ENCODE measurements around the gene ANKRD2. TPM values are rescaled to one million over a fixed set of nuclear protein-coding genes. Genes with fewer than 3 reads are reported as not detected.
"Not testable (repeated sequence)": the region's sequence is repeated elsewhere in the genome, so short reads cannot be mapped to it uniquely, and the experiment has no call there.

The ANKRD2 gene
- polyA plus RNA-seq, 6 donors from 2014 or later: not detected

- Mint-ChIP-seq H3K36me3 (no peaks in the 10 kb centered on the region), H3K4me3 (no peak overlapping the region), H3K4me1 (no peaks in the 10 kb centered on the region), H3K9me3 (no peaks in the 10 kb centered on the region), H3K27ac (no peak overlapping the region), H3K27me3 (no peaks in the 10 kb centered on the region)
- ATAC-seq (ENCODE audit: low read depth in 2 of 2) (no peak), DNase-seq (no peak)
These were observed 957 bp upstream of the ANKRD2 start for GRCh38 chr10:97571622-97572021.

- DNase-seq (no peak), ATAC-seq (ENCODE audit: low read depth in 2 of 2) (no peak)
- no peaks in the 10 kb centered on the region for H3K9me3 Mint-ChIP-seq
- H3K27me3 Mint-ChIP-seq: peaks cover 0 to 4% (median 0%) of the 10 kb centered on the region in 3 donors
- no peak overlapping the region for H3K27ac Mint-ChIP-seq
- no peak overlapping the region for H3K4me3 Mint-ChIP-seq
- no peaks in the 10 kb centered on the region for H3K36me3 Mint-ChIP-seq
- no peaks in the 10 kb centered on the region for H3K4me1 Mint-ChIP-seq
These were observed 442 bp downstream of the ANKRD2 start for GRCh38 chr10:97573021-97573420.

- no peak overlapping the region for H3K27ac Mint-ChIP-seq
- H3K9me3 Mint-ChIP-seq: no peaks in the 10 kb centered on the region
- no peaks in the 10 kb centered on the region for H3K36me3 Mint-ChIP-seq
- no peak for ATAC-seq (ENCODE audit: low read depth in 2 of 2)
- DNase-seq: no peak
- peaks cover 0 to 4% (median 0%) of the 10 kb centered on the region in 3 donors for H3K27me3 Mint-ChIP-seq
- H3K4me1 Mint-ChIP-seq: no peaks in the 10 kb centered on the region
- peak overlapping the region in 1 of 8 donors; percentile 21 for H3K4me3 Mint-ChIP-seq
These were observed 1.1 kb downstream of the ANKRD2 start for GRCh38 chr10:97573672-97574071.

GRCh38 chr10:97574374-97575126, 2.0 kb downstream of the ANKRD2 start:
- no peak for DNase-seq
- Mint-ChIP-seq H3K4me1 (no peaks in the 10 kb centered on the region), H3K27me3 (peaks cover 0 to 4% (median 0%) of the 10 kb centered on the region in 3 donors), H3K27ac (no peak overlapping the region), H3K36me3 (no peaks in the 10 kb centered on the region), H3K4me3 (no peak overlapping the region), H3K9me3 (no peaks in the 10 kb centered on the region)
- ATAC-seq (ENCODE audit: low read depth in 2 of 2): no peak

- ATAC-seq (ENCODE audit: low read depth in 2 of 2) (no peak), DNase-seq (no peak)
- Mint-ChIP-seq H3K4me1 (no peaks in the 10 kb centered on the region), H3K27ac (no peak overlapping the region), H3K36me3 (no peaks in the 10 kb centered on the region), H3K9me3 (no peaks in the 10 kb centered on the region), H3K4me3 (no peak overlapping the region), H3K27me3 (peaks cover 0 to 4% (median 0%) of the 10 kb centered on the region in 3 donors)
These were observed 2.6 kb downstream of the ANKRD2 start for GRCh38 chr10:97575127-97575668.

- not testable (repeated sequence) for DNase-seq, H3K4me3 Mint-ChIP-seq
These were observed 3.9 kb downstream of the ANKRD2 start for GRCh38 chr10:97576487-97576886.

GRCh38 chr10:97577701-97578100, 5.1 kb downstream of the ANKRD2 start:
- H3K4me3 Mint-ChIP-seq: no peak overlapping the region
- ATAC-seq (ENCODE audit: low read depth in 2 of 2) (no peak), DNase-seq (no peak)
- H3K27me3 Mint-ChIP-seq: peaks cover 0 to 4% (median 0%) of the 10 kb centered on the region in 3 donors
- H3K4me1 Mint-ChIP-seq: no peaks in the 10 kb centered on the region
- no peaks in the 10 kb centered on the region for H3K9me3 Mint-ChIP-seq
- peak overlapping the region in 1 of 6 donors; percentile 50 for H3K27ac Mint-ChIP-seq
- H3K36me3 Mint-ChIP-seq: no peaks in the 10 kb centered on the region

More at GRCh38 chr10:97576487-97576886, 3.9 kb downstream of the ANKRD2 start:
- ATAC-seq (ENCODE audit: low read depth in 2 of 2); H3K36me3 Mint-ChIP-seq; H3K27ac Mint-ChIP-seq; H3K9me3 Mint-ChIP-seq; H3K27me3 Mint-ChIP-seq; H3K4me1 Mint-ChIP-seq: not testable (repeated sequence)

- Mint-ChIP-seq H3K9me3 (no peaks in the 10 kb centered on the region), H3K36me3 (no peaks in the 10 kb centered on the region), H3K4me3 (no peak overlapping the region), H3K27me3 (peaks cover 0 to 4% (median 0%) of the 10 kb centered on the region in 3 donors), H3K4me1 (no peaks in the 10 kb centered on the region), H3K27ac (peak overlapping the region in 1 of 6 donors; percentile 50)
- ATAC-seq (ENCODE audit: low read depth in 2 of 2) (no peak), DNase-seq (no peak)
These were observed 5.7 kb downstream of the ANKRD2 start for GRCh38 chr10:97578171-97578844.

GRCh38 chr10:97580421-97581367, 8.1 kb downstream of the ANKRD2 start:
- peaks cover 0 to 9% (median 5%) of the 10 kb centered on the region in 3 donors for H3K27me3 Mint-ChIP-seq
- H3K9me3 Mint-ChIP-seq: no peaks in the 10 kb centered on the region
- H3K4me1 Mint-ChIP-seq: no peaks in the 10 kb centered on the region
- no peak overlapping the region for H3K27ac Mint-ChIP-seq
- DNase-seq (no peak), ATAC-seq (ENCODE audit: low read depth in 2 of 2) (no peak)
- H3K36me3 Mint-ChIP-seq: no peaks in the 10 kb centered on the region
- H3K4me3 Mint-ChIP-seq: peak overlapping the region in 1 of 8 donors; percentile 31

- Mint-ChIP-seq H3K4me3 (no peak overlapping the region), H3K9me3 (no peaks in the 10 kb centered on the region), H3K27me3 (peaks cover 0 to 7% (median 5%) of the 10 kb centered on the region in 3 donors), H3K4me1 (no peaks in the 10 kb centered on the region), H3K36me3 (no peaks in the 10 kb centered on the region), H3K27ac (no peak overlapping the region)
- ATAC-seq (ENCODE audit: low read depth in 2 of 2) (no peak), DNase-seq (no peak)
These were observed 9.6 kb downstream of the ANKRD2 start for GRCh38 chr10:97582169-97582568.

GRCh38 chr10:97583476-97583875, 10.9 kb downstream of the ANKRD2 start:
- DNase-seq: no peak
- no peak overlapping the region for H3K27ac Mint-ChIP-seq
- peaks cover 0 to 7% (median 5%) of the 10 kb centered on the region in 3 donors for H3K27me3 Mint-ChIP-seq
- no peaks in the 10 kb centered on the region for H3K36me3 Mint-ChIP-seq
- no peaks in the 10 kb centered on the region for H3K9me3 Mint-ChIP-seq
- ATAC-seq (ENCODE audit: low read depth in 2 of 2): no peak
- H3K4me3 Mint-ChIP-seq: no peak overlapping the region
- H3K4me1 Mint-ChIP-seq: no peaks in the 10 kb centered on the region

- no peak within 1 kb of the TSS for H3K27ac Mint-ChIP-seq
- no peaks in the 10 kb centered on the region for H3K9me3 Mint-ChIP-seq
- no peak for ATAC-seq (ENCODE audit: low read depth in 2 of 2)
- no peaks in the 10 kb centered on the region for H3K4me1 Mint-ChIP-seq
- DNase-seq: no peak
- H3K27me3 Mint-ChIP-seq: peaks cover 0 to 7% (median 5%) of the 10 kb centered on the region in 3 donors
- H3K36me3 Mint-ChIP-seq: no peaks in the 10 kb centered on the region
- H3K4me3 Mint-ChIP-seq: no peak within 1 kb of the TSS
These were observed 11.7 kb downstream of the ANKRD2 start, which contains the start of gene HOGA1 for GRCh38 chr10:97584060-97584797. Gene HOGA1 (plus strand): TSS chr10:97584389. CDS start chr10:97584704, 315 bp downstream.
